Astrocyte (in vitro differentiated cells and primary cell): ENCODE measurements around the gene FUT7.

Experiments
- EZH2 ChIP-seq: IDR thresholded peaks from 2 replicates; pipeline ENCODE4 v1.6.1; 2012; ENCODE audit warnings: mild to moderate bottlenecking, low read length, inconsistent platforms; ENCODE audit not compliant: insufficient read depth
- TF ChIP-seq, protein P1 (sequence below): IDR thresholded peaks from 2 replicates; pipeline ENCODE4 v1.5.1; 2011; ENCODE audit warnings: low read depth, mild to moderate bottlenecking, inconsistent platforms, low read length, moderate library complexity; ENCODE audit not compliant: insufficient read depth

GRCh38 chr9:137051145-137051724 is 19.3 kb upstream of the FUT7 start:
- TF ChIP-seq, protein P1, sequence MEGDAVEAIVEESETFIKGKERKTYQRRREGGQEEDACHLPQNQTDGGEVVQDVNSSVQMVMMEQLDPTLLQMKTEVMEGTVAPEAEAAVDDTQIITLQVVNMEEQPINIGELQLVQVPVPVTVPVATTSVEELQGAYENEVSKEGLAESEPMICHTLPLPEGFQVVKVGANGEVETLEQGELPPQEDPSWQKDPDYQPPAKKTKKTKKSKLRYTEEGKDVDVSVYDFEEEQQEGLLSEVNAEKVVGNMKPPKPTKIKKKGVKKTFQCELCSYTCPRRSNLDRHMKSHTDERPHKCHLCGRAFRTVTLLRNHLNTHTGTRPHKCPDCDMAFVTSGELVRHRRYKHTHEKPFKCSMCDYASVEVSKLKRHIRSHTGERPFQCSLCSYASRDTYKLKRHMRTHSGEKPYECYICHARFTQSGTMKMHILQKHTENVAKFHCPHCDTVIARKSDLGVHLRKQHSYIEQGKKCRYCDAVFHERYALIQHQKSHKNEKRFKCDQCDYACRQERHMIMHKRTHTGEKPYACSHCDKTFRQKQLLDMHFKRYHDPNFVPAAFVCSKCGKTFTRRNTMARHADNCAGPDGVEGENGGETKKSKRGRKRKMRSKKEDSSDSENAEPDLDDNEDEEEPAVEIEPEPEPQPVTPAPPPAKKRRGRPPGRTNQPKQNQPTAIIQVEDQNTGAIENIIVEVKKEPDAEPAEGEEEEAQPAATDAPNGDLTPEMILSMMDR = no peak
- TF ChIP-seq EZH2 = no peak
